NB4 (cell line): Measurements from ENCODE around the gene FUZ.
A peak's percentile ranks its signal among the peaks of the same experiment; 100 is the strongest.

Source experiments
- CTCF ChIP-seq: IDR thresholded peaks from one replicate; pipeline ENCODE4 v1.5.1; 2012; ENCODE audit warnings: low read depth, low read length
- MAX ChIP-seq: IDR thresholded peaks from 2 replicates; pipeline ENCODE4 v1.6.1; 2011; ENCODE audit warnings: low read depth, low read length
- MYC ChIP-seq: IDR thresholded peaks from 2 replicates; pipeline ENCODE4 v1.6.1; 2011; ENCODE audit warnings: low read depth, low read length
- POLR2A ChIP-seq: IDR thresholded peaks from 2 replicates; pipeline ENCODE4 v1.6.1; 2011; ENCODE audit warnings: mild to moderate bottlenecking; ENCODE audit not compliant: insufficient read length; ENCODE audit errors: extremely low read depth

GRCh38 chr19:49862391-49863253 is 49.5 kb upstream of the FUZ start:
- TF ChIP-seq CTCF (peak; percentile 30), MAX (no peak), POLR2A (no peak), MYC (no peak)
